CD4-positive, alpha-beta T cell treated with Interferon gamma for 1 hour (primary cell): ENCODE data around the gene MED6.

ENCODE experiments used
- DNase-seq: peaks from one replicate; pipeline ENCODE4 v3.0.0-alpha.2; 2020

Gene MED6

GRCh38 chr14:70597731-70598130, 2.7 kb downstream of the MED6 start:
- DNase-seq: no peak

- DNase-seq: no peak
Observed at GRCh38 chr14:70595443-70596185, 4.8 kb downstream of the MED6 start.

GRCh38 chr14:70594461-70594860, 6.0 kb downstream of the MED6 start:
- no peak for DNase-seq

- no peak for DNase-seq
Observed at GRCh38 chr14:70585231-70585630, 15.2 kb downstream of the MED6 start.

- DNase-seq: no peak
Observed at GRCh38 chr14:70576891-70577290, 23.6 kb downstream of the MED6 start.

- no peak for DNase-seq
Observed at GRCh38 chr14:70573050-70573449, 27.4 kb downstream of the MED6 start.

- no peak for DNase-seq
Observed at GRCh38 chr14:70571139-70571538, 29.3 kb downstream of the MED6 start.

GRCh38 chr14:70567791-70568190, 32.7 kb downstream of the MED6 start:
- DNase-seq: no peak

- no peak for DNase-seq
Observed at GRCh38 chr14:70563869-70564268, 36.6 kb downstream of the MED6 start.

- no peak for DNase-seq
Observed at GRCh38 chr14:70563417-70563816, 37.0 kb downstream of the MED6 start.

GRCh38 chr14:70558356-70558755, 42.1 kb downstream of the MED6 start:
- no peak for DNase-seq

- DNase-seq: no peak
Observed at GRCh38 chr14:70555890-70556289, 44.6 kb downstream of the MED6 start.

- DNase-seq: no peak
Observed at GRCh38 chr14:70538087-70538486, 62.4 kb downstream of the MED6 start.

- no peak for DNase-seq
Observed at GRCh38 chr14:70536830-70537229, 63.6 kb downstream of the MED6 start.

- no peak for DNase-seq
Observed at GRCh38 chr14:70534904-70535303, 65.6 kb downstream of the MED6 start, which contains the start of gene ADAM20. Gene ADAM20 (minus strand): TSS chr14:70535004. CDS start chr14:70524757, 10,247 bp downstream.
